HEK293 (cell line): ENCODE data around the gene AKAP12.

Experiments
- CTCF ChIA-PET: fragments of 350-600 bp; formaldehyde crosslinking; extraction: SDS; loops from one replicate; lab custom pipeline; 2021; ENCODE audit warnings: antibody characterized with exemption; lab: Yijun Ruan, JAX
- POLR2A ChIA-PET: fragments of 300-600 bp; formaldehyde crosslinking; extraction: SDS; loops from one replicate; lab custom pipeline; 2020; ENCODE audit warnings: antibody characterized with exemption, inconsistent platforms; lab: Yijun Ruan, JAX
- H3K27ac ChIP-seq: fragments of 200-500 bp; sonication (Bioruptor generic); 2 replicates; pipeline ENCODE4 v1.5.1; 2014; ENCODE audit warnings: low read depth, low read length, control low read depth, inconsistent platforms; ENCODE audit errors: extremely low read depth
- H3K36me3 ChIP-seq, 2 experiments: fragments of 200-500 bp in 1 of 2; sonication (Bioruptor generic) in 1 of 2; 1 replicate in 1 of 2; 2 replicates in 1 of 2; pipeline ENCODE4 v1.5.1; 2014 to 2017; ENCODE audit warnings: inconsistent platforms in 2 of 2, low read length in 2 of 2; ENCODE audit not compliant: control insufficient read depth in 2 of 2, insufficient read depth in 1 of 2
- H3K4me1 ChIP-seq: fragments of 200-500 bp; sonication (Bioruptor generic); 2 replicates; pipeline ENCODE4 v1.5.1; 2014; ENCODE audit warnings: mild to moderate bottlenecking, low read length, inconsistent platforms; ENCODE audit not compliant: control insufficient read depth, insufficient read depth
- H3K4me3 ChIP-seq: 2 replicates; pipeline ENCODE4 v1.5.1; 2011; ENCODE audit warnings: low read depth, mild to moderate bottlenecking, control low read depth, low read length, moderate library complexity
- H3K9me3 ChIP-seq: fragments of 200-500 bp; sonication (Bioruptor generic); 2 replicates; pipeline ENCODE4 v1.5.1; 2014; ENCODE audit warnings: low read depth, low read length, inconsistent platforms; ENCODE audit not compliant: control insufficient read depth, insufficient read depth
- CTCF ChIP-seq: fragments of 450-650 bp; formaldehyde crosslinking; IDR thresholded peaks from 2 replicates; pipeline ENCODE4 v1.5.1; 2016; ENCODE audit warnings: missing biosample characterization, missing genetic modification characterization
- GLIS1 ChIP-seq: fragments of 450-650 bp; formaldehyde crosslinking; IDR thresholded peaks from 2 replicates; pipeline ENCODE4 v1.5.1; 2016; ENCODE audit warnings: missing biosample characterization, missing genetic modification characterization
- IKZF3 ChIP-seq: fragments of 450-650 bp; IDR thresholded peaks from 2 replicates; pipeline ENCODE4 v1.5.0; 2018; ENCODE audit warnings: missing biosample characterization, mild to moderate bottlenecking, missing genetic modification characterization, moderate library complexity
- SP7 ChIP-seq: fragments of 450-650 bp; formaldehyde crosslinking; IDR thresholded peaks from 2 replicates; pipeline ENCODE4 v1.5.1; 2016; ENCODE audit warnings: missing biosample characterization, missing genetic modification characterization
- TCF7L2 ChIP-seq: IDR thresholded peaks from 2 replicates; pipeline ENCODE4 v1.6.1; 2011; ENCODE audit warnings: low read depth, mild to moderate bottlenecking, inconsistent platforms, low read length, moderate library complexity, borderline replicate concordance
- YY2 ChIP-seq: fragments of 450-650 bp; formaldehyde crosslinking; IDR thresholded peaks from 2 replicates; pipeline ENCODE4 v1.5.1; 2016; ENCODE audit warnings: missing biosample characterization, missing genetic modification characterization
- ZBTB10 ChIP-seq: fragments of 450-650 bp; formaldehyde crosslinking; IDR thresholded peaks from 2 replicates; pipeline ENCODE4 v1.5.1; 2016; ENCODE audit warnings: missing biosample characterization, missing genetic modification characterization
- ZNF10 ChIP-seq: fragments of 450-650 bp; formaldehyde crosslinking; IDR thresholded peaks from 2 replicates; pipeline ENCODE4 v1.5.1; 2017; ENCODE audit warnings: missing biosample characterization, missing genetic modification characterization
- ZNF16 ChIP-seq: fragments of 450-650 bp; formaldehyde crosslinking; IDR thresholded peaks from 2 replicates; pipeline ENCODE4 v1.5.1; 2016; ENCODE audit warnings: low read depth, missing biosample characterization, missing genetic modification characterization
- ZNF169 ChIP-seq: fragments of 450-650 bp; formaldehyde crosslinking; IDR thresholded peaks from 2 replicates; pipeline ENCODE4 v1.5.1; 2016; ENCODE audit warnings: missing biosample characterization, missing genetic modification characterization
- ZNF174 ChIP-seq: fragments of 450-650 bp; formaldehyde crosslinking; IDR thresholded peaks from 2 replicates; pipeline ENCODE4 v1.5.0; 2017; ENCODE audit warnings: missing biosample characterization, mild to moderate bottlenecking, missing genetic modification characterization
- ZNF274 ChIP-seq, 2 experiments: fragments of 200-500 bp in 1 of 2; fragments of 450-650 bp in 1 of 2; sonication (Bioruptor generic) in 1 of 2; formaldehyde crosslinking in 1 of 2; IDR thresholded peaks; 2 replicates each; pipeline versions ENCODE4 v1.5.1 to v1.6.1; 2014 to 2016; ENCODE audit warnings: borderline replicate concordance in 1 of 2, inconsistent platforms in 1 of 2, low read length in 1 of 2, missing biosample characterization in 1 of 2, missing genetic modification characterization in 1 of 2
- ZNF404 ChIP-seq: fragments of 450-650 bp; formaldehyde crosslinking; IDR thresholded peaks from 2 replicates; pipeline ENCODE4 v1.5.1; 2017; ENCODE audit warnings: missing biosample characterization, missing genetic modification characterization
- ZNF501 ChIP-seq: fragments of 450-650 bp; formaldehyde crosslinking; IDR thresholded peaks from 2 replicates; pipeline ENCODE4 v1.5.1; 2016; ENCODE audit warnings: missing biosample characterization, missing genetic modification characterization
- ZNF510 ChIP-seq: fragments of 450-650 bp; formaldehyde crosslinking; IDR thresholded peaks from 2 replicates; pipeline ENCODE4 v1.5.1; 2018; ENCODE audit warnings: mild to moderate bottlenecking, missing genetic modification characterization, missing biosample characterization; ENCODE audit not compliant: insufficient replicate concordance
- ZNF521 ChIP-seq: fragments of 450-650 bp; formaldehyde crosslinking; IDR thresholded peaks from 2 replicates; pipeline ENCODE4 v1.5.1; 2017; ENCODE audit warnings: missing biosample characterization, mild to moderate bottlenecking, missing genetic modification characterization
- ZNF645 ChIP-seq: fragments of 450-650 bp; formaldehyde crosslinking; IDR thresholded peaks from 2 replicates; pipeline ENCODE4; 2016; ENCODE audit warnings: missing biosample characterization, missing genetic modification characterization
- ZNF658 ChIP-seq: fragments of 450-650 bp; formaldehyde crosslinking; IDR thresholded peaks from 2 replicates; pipeline ENCODE4; 2016; ENCODE audit warnings: missing biosample characterization, missing genetic modification characterization
- ZNF664 ChIP-seq: fragments of 450-650 bp; formaldehyde crosslinking; IDR thresholded peaks from 2 replicates; pipeline ENCODE4 v1.5.1; 2016; ENCODE audit warnings: missing biosample characterization, missing genetic modification characterization
- ZNF768 ChIP-seq: fragments of 450-650 bp; formaldehyde crosslinking; IDR thresholded peaks from 2 replicates; pipeline ENCODE4 v1.5.1; 2018; ENCODE audit warnings: missing biosample characterization, mild to moderate bottlenecking, missing genetic modification characterization
- ZNF785 ChIP-seq: fragments of 450-650 bp; formaldehyde crosslinking; IDR thresholded peaks from 2 replicates; pipeline ENCODE4 v1.5.1; 2016; ENCODE audit warnings: missing biosample characterization, missing genetic modification characterization
- ZNF843 ChIP-seq: fragments of 450-650 bp; formaldehyde crosslinking; IDR thresholded peaks from 2 replicates; pipeline ENCODE4 v1.5.1; 2016; ENCODE audit warnings: missing biosample characterization, missing genetic modification characterization
- TF ChIP-seq, protein P1 (sequence below): fragments of 450-650 bp; formaldehyde crosslinking; IDR thresholded peaks from 2 replicates; pipeline ENCODE4 v1.5.1; 2017; ENCODE audit warnings: missing biosample characterization, missing genetic modification characterization
- TF ChIP-seq, protein P2 (sequence below): fragments of 450-650 bp; formaldehyde crosslinking; IDR thresholded peaks from 2 replicates; pipeline ENCODE4 v1.5.1; 2016; ENCODE audit warnings: missing biosample characterization, missing genetic modification characterization, low read depth

The AKAP12 gene

GRCh38 chr6:151350442-151351145 is 110.8 kb downstream of the AKAP12 start (continued):
- TF ChIP-seq ZNF510 (tag by site-specific recombination) (no peak), ZNF645 (tag by site-specific recombination) (no peak), ZNF404 (no peak), YY2 (no peak), ZNF785 (no peak), ZNF174 (tag by site-specific recombination) (no peak), IKZF3 (tag by site-specific recombination) (no peak), ZNF664 (tag by site-specific recombination) (no peak), GLIS1 (tag by site-specific recombination) (no peak)

GRCh38 chr6:151351146-151351700 is 111.5 kb downstream of the AKAP12 start:
- POLR2A ChIA-PET, result no interaction called here
- TF ChIP-seq, protein P1, sequence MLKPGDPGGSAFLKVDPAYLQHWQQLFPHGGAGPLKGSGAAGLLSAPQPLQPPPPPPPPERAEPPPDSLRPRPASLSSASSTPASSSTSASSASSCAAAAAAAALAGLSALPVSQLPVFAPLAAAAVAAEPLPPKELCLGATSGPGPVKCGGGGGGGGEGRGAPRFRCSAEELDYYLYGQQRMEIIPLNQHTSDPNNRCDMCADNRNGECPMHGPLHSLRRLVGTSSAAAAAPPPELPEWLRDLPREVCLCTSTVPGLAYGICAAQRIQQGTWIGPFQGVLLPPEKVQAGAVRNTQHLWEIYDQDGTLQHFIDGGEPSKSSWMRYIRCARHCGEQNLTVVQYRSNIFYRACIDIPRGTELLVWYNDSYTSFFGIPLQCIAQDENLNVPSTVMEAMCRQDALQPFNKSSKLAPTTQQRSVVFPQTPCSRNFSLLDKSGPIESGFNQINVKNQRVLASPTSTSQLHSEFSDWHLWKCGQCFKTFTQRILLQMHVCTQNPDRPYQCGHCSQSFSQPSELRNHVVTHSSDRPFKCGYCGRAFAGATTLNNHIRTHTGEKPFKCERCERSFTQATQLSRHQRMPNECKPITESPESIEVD (tag by site-specific recombination), result no peak
- TF ChIP-seq, protein P2, sequence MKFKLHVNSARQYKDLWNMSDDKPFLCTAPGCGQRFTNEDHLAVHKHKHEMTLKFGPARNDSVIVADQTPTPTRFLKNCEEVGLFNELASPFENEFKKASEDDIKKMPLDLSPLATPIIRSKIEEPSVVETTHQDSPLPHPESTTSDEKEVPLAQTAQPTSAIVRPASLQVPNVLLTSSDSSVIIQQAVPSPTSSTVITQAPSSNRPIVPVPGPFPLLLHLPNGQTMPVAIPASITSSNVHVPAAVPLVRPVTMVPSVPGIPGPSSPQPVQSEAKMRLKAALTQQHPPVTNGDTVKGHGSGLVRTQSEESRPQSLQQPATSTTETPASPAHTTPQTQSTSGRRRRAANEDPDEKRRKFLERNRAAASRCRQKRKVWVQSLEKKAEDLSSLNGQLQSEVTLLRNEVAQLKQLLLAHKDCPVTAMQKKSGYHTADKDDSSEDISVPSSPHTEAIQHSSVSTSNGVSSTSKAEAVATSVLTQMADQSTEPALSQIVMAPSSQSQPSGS, result no peak
- TF ChIP-seq SP7 (tag by site-specific recombination) (no peak), ZNF843 (tag by site-specific recombination) (no peak), ZNF169 (tag by site-specific recombination) (no peak), TCF7L2 (no peak), ZNF501 (tag by site-specific recombination) (no peak)
- H3K36me3 ChIP-seq, result peaks cover 0 to 41% of the 10 kb centered on the region in 2 experiments
- H3K4me3 ChIP-seq, result no peak overlapping the region
- no peak overlapping the region for H3K27ac ChIP-seq
- H3K9me3 ChIP-seq, result no peaks in the 10 kb centered on the region
- CTCF ChIA-PET, result interaction anchor here (0.9 to 1.0 kb wide), 2 partner anchors 264 to 459 kb away, joined by 3 to 4 read pairs; no protein-coding TSS in a partner anchor
- no peaks in the 10 kb centered on the region for H3K4me1 ChIP-seq

- Histone ChIP-seq H3K4me3 (no peak overlapping the region), H3K27ac (no peak overlapping the region), H3K9me3 (no peaks in the 10 kb centered on the region), H3K36me3 (peaks cover 0 to 44% of the 10 kb centered on the region in 2 experiments), H3K4me1 (no peaks in the 10 kb centered on the region)
- POLR2A ChIA-PET, result no interaction called here
- CTCF ChIA-PET, result interaction anchor here (0.9 to 1.0 kb wide), 2 partner anchors 263 to 460 kb away, joined by 3 to 4 read pairs; no protein-coding TSS in a partner anchor
- TF ChIP-seq ZNF16 (tag by site-specific recombination) (no peak), ZNF785 (no peak), ZNF274 (IDR thresholded peaks at IDR 0.05; ENCODE audit: low read length) (no peak), ZNF274 (tag by site-specific recombination; IDR thresholded peaks at IDR 0.05; ENCODE audit: borderline replicate concordance) (no peak), ZNF10 (tag by site-specific recombination) (no peak), ZNF658 (tag by site-specific recombination) (no peak), ZBTB10 (no peak), CTCF (no peak), ZNF521 (tag by site-specific recombination) (no peak), ZNF768 (tag by site-specific recombination) (no peak)
These were observed 112.0 kb downstream of the AKAP12 start for GRCh38 chr6:151351731-151352130.
